IPS-NIHi7 (cell line): ENCODE data around the gene HYAL3.
"Not testable (repeated sequence)": the region's sequence is repeated elsewhere in the genome, so short reads cannot be mapped to it uniquely, and the experiment has no call there.

Experiments
- DNase-seq: peaks from one replicate; pipeline ENCODE4 v3.0.0; 2012; ENCODE audit warnings: mixed read lengths; ENCODE audit errors: extremely low spot score

Gene HYAL3

GRCh38 chr3:50292159-50293078, 6.8 kb downstream of the HYAL3 start, which contains the start of gene IFRD2:
Gene IFRD2, minus strand, starts transcription at chr3:50292429. Its CDS starts 155 bp downstream, at chr3:50292274.
- peak; percentile 95 for DNase-seq

- DNase-seq, result no peak
Observed at GRCh38 chr3:50290161-50290641, 9.0 kb downstream of the HYAL3 start.

- no peak for DNase-seq
Observed at GRCh38 chr3:50289130-50289529, 10.1 kb downstream of the HYAL3 start.

GRCh38 chr3:50288387-50289007, 10.7 kb downstream of the HYAL3 start:
- DNase-seq, result no peak

DNA sequence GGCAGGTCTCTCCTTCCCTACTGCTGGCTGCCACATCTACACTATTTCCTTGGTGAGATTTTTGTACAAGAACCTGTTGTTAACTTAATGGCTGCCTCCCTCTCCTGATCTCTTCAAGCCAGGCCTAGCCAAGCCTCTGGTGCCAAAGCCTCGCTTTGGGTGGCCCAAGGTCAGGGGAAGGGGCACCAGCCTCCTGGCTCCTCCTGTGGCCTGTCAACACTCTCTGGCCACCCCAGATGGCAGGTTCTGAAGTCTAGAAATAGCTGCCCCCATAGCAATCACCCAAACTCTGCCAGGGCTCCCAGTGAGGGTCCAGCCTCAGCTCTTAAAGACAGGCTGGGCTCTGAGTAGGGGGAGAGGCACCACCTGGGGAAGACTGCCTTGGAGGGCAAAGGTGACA, 11.9 kb downstream of the HYAL3 start:
- no peak for DNase-seq

- DNase-seq, result no peak
Observed at GRCh38 chr3:50286322-50287227, 12.6 kb downstream of the HYAL3 start.

DNA sequence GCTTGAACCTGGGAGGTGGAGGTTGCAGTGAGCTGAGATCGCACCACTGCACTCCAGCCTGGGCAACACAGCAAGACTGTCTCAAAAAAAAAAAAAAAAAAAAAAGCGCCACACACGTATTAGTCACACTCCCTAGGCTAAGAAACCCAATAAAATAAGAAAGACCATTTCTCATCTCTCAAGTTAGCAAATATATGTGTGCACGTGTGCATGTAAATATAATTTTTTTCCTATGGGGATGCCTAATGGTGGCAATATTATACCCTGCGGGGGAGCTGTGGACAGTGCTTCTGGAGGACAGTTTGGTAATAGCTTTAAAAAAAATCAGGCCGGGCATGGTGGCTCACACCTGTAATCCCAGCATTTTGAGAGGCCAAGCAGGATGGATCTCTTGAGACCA, 15.1 kb downstream of the HYAL3 start:
- DNase-seq, result not testable (repeated sequence)

GRCh38 chr3:50279255-50280016, 19.8 kb downstream of the HYAL3 start:
- DNase-seq, result no peak

DNA sequence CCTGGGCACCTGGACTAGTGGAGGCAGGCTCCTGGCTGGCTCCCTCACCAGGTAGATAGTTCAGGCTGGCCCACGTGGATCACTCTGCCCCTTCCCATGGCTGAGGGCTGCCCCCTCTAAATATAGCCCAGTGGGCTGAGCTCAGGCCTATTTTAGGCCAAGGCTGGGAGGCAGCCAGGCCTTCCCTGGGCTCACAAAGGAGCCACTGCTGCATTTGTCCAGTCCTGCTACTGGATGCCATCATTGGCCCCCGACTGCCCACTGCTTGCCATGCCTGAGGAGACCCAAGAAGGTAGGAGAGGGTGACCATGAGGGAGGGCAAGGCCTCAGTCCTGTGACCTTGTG, 20.4 kb downstream of the HYAL3 start, which contains the start of gene LSMEM2:
Gene LSMEM2, plus strand, starts transcription at position 208 of the 345 bp plus-strand sequence. Its CDS starts 27 bp downstream, at position 235.
- DNase-seq, result no peak

GRCh38 chr3:50278123-50278879, 20.9 kb downstream of the HYAL3 start:
- DNase-seq, result no peak

DNA sequence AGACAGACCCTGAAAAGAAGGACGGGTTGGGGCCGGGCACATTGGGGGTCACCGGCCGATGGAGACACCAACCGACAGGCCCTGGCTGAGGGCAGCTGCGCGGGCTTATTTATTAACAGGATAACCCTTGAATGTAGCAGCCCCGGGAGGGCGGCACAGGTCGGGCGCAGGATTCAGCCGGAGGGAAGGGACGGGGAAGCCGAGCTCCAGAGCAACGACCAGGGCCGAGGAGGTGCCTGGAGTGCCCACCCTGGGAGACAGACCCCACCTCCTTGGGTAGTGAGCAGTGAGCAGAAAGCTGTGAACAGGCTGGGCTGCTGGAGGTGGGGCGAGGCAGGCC, 22.5 kb downstream of the HYAL3 start:
- no peak for DNase-seq

GRCh38 chr3:50275996-50276761, 23.0 kb downstream of the HYAL3 start:
- peak; percentile 26 for DNase-seq

- DNase-seq, result peak; percentile 66
Observed at GRCh38 chr3:50275141-50275995, 23.8 kb downstream of the HYAL3 start.

DNA sequence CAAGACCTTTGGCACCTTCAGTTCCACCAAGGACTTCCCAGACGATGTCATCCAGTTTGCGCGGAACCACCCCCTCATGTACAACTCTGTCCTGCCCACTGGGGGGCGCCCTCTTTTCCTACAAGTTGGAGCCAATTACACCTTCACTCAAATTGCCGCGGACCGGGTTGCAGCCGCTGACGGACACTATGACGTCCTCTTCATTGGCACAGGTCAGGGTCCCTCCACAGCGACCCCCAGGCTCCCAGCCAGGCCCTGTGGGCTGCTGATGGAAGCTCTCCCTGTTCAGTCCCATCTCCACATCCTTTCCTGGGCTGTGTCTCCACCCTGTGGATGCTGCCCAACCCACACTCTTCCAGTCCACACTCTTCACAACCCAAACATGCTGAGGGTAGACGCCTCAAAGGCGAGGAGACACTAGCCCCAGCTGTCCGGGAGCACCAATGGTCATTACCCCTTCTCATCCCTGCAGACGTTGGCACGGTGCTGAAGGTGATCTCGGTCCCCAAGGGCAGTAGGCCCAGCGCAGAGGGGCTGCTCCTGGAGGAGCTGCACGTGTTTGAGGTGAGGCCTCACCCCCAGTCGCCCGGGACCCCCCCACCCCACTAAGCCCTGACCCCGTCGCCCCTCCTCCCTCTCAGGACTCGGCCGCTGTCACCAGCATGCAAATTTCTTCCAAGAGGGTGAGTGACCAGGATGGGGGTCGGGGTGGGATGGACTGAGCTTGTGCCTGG, 24.7 kb downstream of the HYAL3 start:
- DNase-seq, result peak; percentile 79

GRCh38 chr3:50273689-50274065, 25.5 kb downstream of the HYAL3 start:
- DNase-seq, result no peak

- DNase-seq, result peak; percentile 90
Observed at GRCh38 chr3:50272911-50273688, 26.1 kb downstream of the HYAL3 start.

DNA sequence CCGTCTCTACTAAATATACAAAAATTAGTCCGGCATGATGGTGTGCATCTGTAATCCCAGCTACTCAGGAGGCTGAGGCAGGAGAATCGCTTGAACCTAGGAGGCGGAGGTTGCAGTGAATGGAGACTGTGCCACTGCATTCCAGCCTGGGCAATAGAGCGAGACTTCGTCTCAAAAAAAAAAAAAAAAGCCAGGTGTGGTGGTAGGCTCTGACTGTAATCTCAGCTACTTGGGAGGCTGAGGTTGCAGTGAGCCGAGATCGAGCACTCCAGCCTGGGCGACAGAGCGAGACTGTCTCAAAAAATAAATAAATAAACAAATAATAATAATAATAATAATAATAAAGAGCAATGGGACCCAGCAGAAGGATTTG, 26.7 kb downstream of the HYAL3 start:
- not testable (repeated sequence) for DNase-seq
